ENCODE data around the gene TSTD1.
A peak's percentile ranks its signal among the peaks of the same experiment; 100 is the strongest.

The TSTD1 gene

DNA sequence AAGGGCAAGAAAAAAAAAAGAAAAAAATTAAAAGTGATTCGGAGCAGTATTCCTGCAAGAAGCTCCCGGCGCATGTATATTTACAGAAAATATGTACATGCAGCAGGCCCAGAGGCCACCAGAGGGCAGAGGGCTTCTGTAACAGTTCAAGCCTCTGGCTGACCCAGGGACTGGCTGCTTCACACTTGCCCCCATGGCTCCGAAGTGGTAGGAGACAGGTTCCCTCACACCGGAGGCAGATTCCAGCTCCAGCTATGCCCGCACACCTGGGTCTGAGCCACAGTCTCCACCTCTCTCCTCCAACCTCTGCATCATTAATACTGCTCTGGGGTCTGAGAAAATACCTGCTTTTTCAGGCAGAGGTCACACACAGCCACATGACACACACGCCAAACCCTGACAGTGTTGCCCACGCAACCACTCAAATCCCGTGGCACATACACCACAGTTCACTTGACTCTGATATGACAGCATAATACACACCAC is 33.2 kb upstream of the TSTD1 start:
- no peak overlapping the region for H3K56ac ChIP-seq (ENCODE audit: low read length)
- H3K4ac ChIP-seq (ENCODE audit: low read depth, low read length), result no peak overlapping the region
- H2BK120ac ChIP-seq (ENCODE audit: low read depth, low read length), result no peak overlapping the region
- DNase-seq, result peak; percentile 81
- no peak overlapping the region for H3K4me3 ChIP-seq (ENCODE audit: low read length)
- no peak overlapping the region for H2BK5ac ChIP-seq (ENCODE audit: low read length)
- no peaks in the 10 kb centered on the region for H3K36me3 ChIP-seq (ENCODE audit: control insufficient read depth, insufficient read depth, low read length)
- H3K9ac ChIP-seq (ENCODE audit: low read length), result no peak overlapping the region
- no peak overlapping the region for H2BK15ac ChIP-seq (replicated peaks; ENCODE audit: low read depth)
- no peaks in the 10 kb centered on the region for H3K79me2 ChIP-seq (ENCODE audit: control insufficient read depth, insufficient read depth, low read length)
- no CpG with 5 or more reads among the region's 9 CpGs for WGBS (ENCODE audit: extremely low coverage, insufficient coverage, low lambda C conversion rate)
- H3K27me3 ChIP-seq (ENCODE audit: insufficient read depth, low read length, poor library complexity), result no peaks in the 10 kb centered on the region
- no peaks in the 10 kb centered on the region for H3K4me1 ChIP-seq (ENCODE audit: control insufficient read depth, low read depth, low read length)
- no peak overlapping the region for H2AK5ac ChIP-seq (ENCODE audit: low read length)
- no peak overlapping the region for H4K8ac ChIP-seq (ENCODE audit: low read depth, low read length)
- H3K27ac ChIP-seq (ENCODE audit: low read depth, low read length), result no peak overlapping the region
- H4K5ac ChIP-seq (ENCODE audit: low read length), result no peak overlapping the region
- no peak overlapping the region for H3K23ac ChIP-seq (ENCODE audit: low read length)
- H3K79me1 ChIP-seq (ENCODE audit: low read length), result no peaks in the 10 kb centered on the region
- no peak overlapping the region for H3K4me2 ChIP-seq (ENCODE audit: low read length)
- no peak overlapping the region for H3K18ac ChIP-seq (ENCODE audit: low read length)

DNA sequence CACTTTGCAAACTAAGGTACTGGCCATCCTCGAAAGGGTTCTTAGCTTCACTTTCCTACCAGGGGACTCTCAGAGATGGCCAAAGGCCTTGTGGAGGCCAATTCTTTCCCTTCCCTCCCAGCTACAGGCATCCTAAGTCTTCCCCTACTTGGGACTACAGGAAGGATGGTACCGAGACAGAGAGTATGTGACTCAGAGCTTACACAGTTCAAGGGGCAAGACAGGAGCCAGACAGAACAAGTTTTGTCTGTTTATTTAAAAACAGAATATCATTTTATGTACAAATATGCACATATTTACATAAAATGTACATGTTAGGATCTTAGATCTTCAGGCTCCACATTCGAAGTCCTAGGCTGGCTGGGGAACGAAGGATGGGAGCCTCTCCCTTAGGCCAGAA is 32.0 kb upstream of the TSTD1 start:
- DNase-seq, result no peak
- Histone ChIP-seq H3K27ac (ENCODE audit: low read depth, low read length) (no peak overlapping the region), H4K5ac (ENCODE audit: low read length) (no peak overlapping the region), H4K8ac (ENCODE audit: low read depth, low read length) (no peak overlapping the region), H2AK5ac (ENCODE audit: low read length) (no peak overlapping the region), H3K4me3 (ENCODE audit: low read length) (no peak overlapping the region), H3K23ac (ENCODE audit: low read length) (no peak overlapping the region), H3K27me3 (ENCODE audit: insufficient read depth, low read length, poor library complexity) (no peaks in the 10 kb centered on the region), H3K56ac (ENCODE audit: low read length) (no peak overlapping the region), H3K4me1 (ENCODE audit: control insufficient read depth, low read depth, low read length) (no peaks in the 10 kb centered on the region), H3K4me2 (ENCODE audit: low read length) (no peak overlapping the region), H2BK5ac (ENCODE audit: low read length) (no peak overlapping the region), H3K79me2 (ENCODE audit: control insufficient read depth, insufficient read depth, low read length) (no peaks in the 10 kb centered on the region), H3K9ac (ENCODE audit: low read length) (no peak overlapping the region), H3K4ac (ENCODE audit: low read depth, low read length) (no peak overlapping the region), H2BK15ac (replicated peaks; ENCODE audit: low read depth) (no peak overlapping the region), H3K79me1 (ENCODE audit: low read length) (no peaks in the 10 kb centered on the region), H3K36me3 (ENCODE audit: control insufficient read depth, insufficient read depth, low read length) (no peaks in the 10 kb centered on the region), H2BK120ac (ENCODE audit: low read depth, low read length) (no peak overlapping the region), H3K18ac (ENCODE audit: low read length) (no peak overlapping the region)
- WGBS (ENCODE audit: extremely low coverage, insufficient coverage, low lambda C conversion rate), result no CpG with 5 or more reads among the region's 4 CpGs

DNA sequence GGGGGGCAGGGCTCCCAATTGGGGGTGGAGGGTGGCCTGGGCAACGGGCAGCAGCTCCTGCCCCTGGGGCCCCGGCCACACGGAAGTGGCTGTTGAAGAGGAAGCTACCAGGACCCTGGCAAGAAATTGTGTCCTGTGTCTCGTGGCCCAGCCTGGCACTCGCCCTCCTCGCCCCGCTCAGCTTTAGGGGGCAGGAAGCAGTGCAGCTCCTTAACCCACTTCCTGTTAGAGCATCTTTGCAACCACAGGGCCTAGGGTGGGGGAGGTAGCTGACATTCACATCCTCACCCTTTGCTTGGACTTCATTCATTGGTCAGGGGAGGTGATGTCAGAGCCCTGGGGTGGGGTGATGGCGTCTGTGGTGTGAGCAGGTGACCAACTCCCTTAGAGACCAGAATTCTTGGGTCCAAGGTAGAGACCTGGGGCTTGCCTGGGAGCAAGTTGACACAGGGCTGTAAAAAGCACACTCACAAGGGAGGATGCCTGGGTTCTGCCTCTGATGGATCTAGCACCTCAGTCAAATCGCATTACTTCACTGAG is 31.0 kb upstream of the TSTD1 start, which contains the start of gene ARHGAP30:
Gene ARHGAP30, minus strand, starts transcription at position 161 of the 540 bp plus-strand sequence. CDS start 267 bp downstream, outside the sequence.
- no CpG with 5 or more reads among the region's 9 CpGs for WGBS (ENCODE audit: extremely low coverage, insufficient coverage, low lambda C conversion rate)

DNA sequence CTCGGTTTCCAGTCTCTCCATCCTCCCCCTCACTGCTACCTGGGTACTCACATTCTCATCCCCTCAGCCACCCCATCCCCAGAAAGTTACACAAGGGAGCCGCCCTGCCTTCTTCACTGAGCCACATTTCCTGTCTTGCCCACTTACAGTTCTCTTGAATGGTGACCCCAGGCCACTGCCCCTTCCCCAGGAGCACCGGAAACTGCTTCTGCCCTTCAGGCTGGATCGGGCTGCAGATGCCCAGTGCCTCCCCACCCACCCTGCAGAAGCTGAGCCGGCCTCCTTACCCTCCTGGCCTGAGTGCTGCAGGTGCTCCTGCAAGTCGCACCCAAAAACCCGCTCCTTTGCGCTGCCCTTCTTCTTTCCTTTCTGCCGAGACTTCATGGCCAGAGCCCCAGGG is 30.5 kb upstream of the TSTD1 start:
- Histone ChIP-seq H4K5ac (ENCODE audit: low read length) (no peak overlapping the region), H3K4me3 (ENCODE audit: low read length) (no peak overlapping the region), H3K79me1 (ENCODE audit: low read length) (no peaks in the 10 kb centered on the region), H3K27ac (ENCODE audit: low read depth, low read length) (no peak overlapping the region), H3K4me2 (ENCODE audit: low read length) (no peak overlapping the region), H2BK120ac (ENCODE audit: low read depth, low read length) (no peak overlapping the region), H2AK5ac (ENCODE audit: low read length) (no peak overlapping the region), H2BK15ac (replicated peaks; ENCODE audit: low read depth) (no peak overlapping the region), H3K56ac (ENCODE audit: low read length) (no peak overlapping the region), H3K23ac (ENCODE audit: low read length) (no peak overlapping the region), H3K4ac (ENCODE audit: low read depth, low read length) (no peak overlapping the region), H3K18ac (ENCODE audit: low read length) (no peak overlapping the region), H3K27me3 (ENCODE audit: insufficient read depth, low read length, poor library complexity) (no peaks in the 10 kb centered on the region), H3K36me3 (ENCODE audit: control insufficient read depth, insufficient read depth, low read length) (no peaks in the 10 kb centered on the region), H3K79me2 (ENCODE audit: control insufficient read depth, insufficient read depth, low read length) (no peaks in the 10 kb centered on the region), H2BK5ac (ENCODE audit: low read length) (no peak overlapping the region), H3K9ac (ENCODE audit: low read length) (no peak overlapping the region), H3K4me1 (ENCODE audit: control insufficient read depth, low read depth, low read length) (peaks cover 1% of the 10 kb centered on the region), H4K8ac (ENCODE audit: low read depth, low read length) (no peak overlapping the region)
- DNase-seq, result no peak
- no CpG with 5 or more reads among the region's 9 CpGs for WGBS (ENCODE audit: extremely low coverage, insufficient coverage, low lambda C conversion rate)

More for the DNA sequence above, 31.0 kb upstream of the TSTD1 start, which contains the start of gene ARHGAP30:
- H3K79me2 ChIP-seq (ENCODE audit: control insufficient read depth, insufficient read depth, low read length), result no peaks in the 10 kb centered on the region
- no peak within 1 kb of the TSS for H3K27ac ChIP-seq (ENCODE audit: low read depth, low read length)
- no peak within 1 kb of the TSS for H2BK120ac ChIP-seq (ENCODE audit: low read depth, low read length)
- DNase-seq, result peak; percentile 42
- H3K4me3 ChIP-seq (ENCODE audit: low read length), result no peak within 1 kb of the TSS
- no peak within 1 kb of the TSS for H2BK15ac ChIP-seq (replicated peaks; ENCODE audit: low read depth)
- H3K4me1 ChIP-seq (ENCODE audit: control insufficient read depth, low read depth, low read length), result no peaks in the 10 kb centered on the region
- no peak within 1 kb of the TSS for H2AK5ac ChIP-seq (ENCODE audit: low read length)
- no peak within 1 kb of the TSS for H4K5ac ChIP-seq (ENCODE audit: low read length)
- H3K36me3 ChIP-seq (ENCODE audit: control insufficient read depth, insufficient read depth, low read length), result no peaks in the 10 kb centered on the region
- H3K23ac ChIP-seq (ENCODE audit: low read length), result no peak within 1 kb of the TSS
- no peak within 1 kb of the TSS for H3K4me2 ChIP-seq (ENCODE audit: low read length)
- H2BK5ac ChIP-seq (ENCODE audit: low read length), result no peak within 1 kb of the TSS
- no peak within 1 kb of the TSS for H3K4ac ChIP-seq (ENCODE audit: low read depth, low read length)
- no peak within 1 kb of the TSS for H4K8ac ChIP-seq (ENCODE audit: low read depth, low read length)
- no peak within 1 kb of the TSS for H3K9ac ChIP-seq (ENCODE audit: low read length)
- no peaks in the 10 kb centered on the region for H3K27me3 ChIP-seq (ENCODE audit: insufficient read depth, low read length, poor library complexity)
- no peak within 1 kb of the TSS for H3K18ac ChIP-seq (ENCODE audit: low read length)
- H3K56ac ChIP-seq (ENCODE audit: low read length), result no peak within 1 kb of the TSS
- H3K79me1 ChIP-seq (ENCODE audit: low read length), result no peaks in the 10 kb centered on the region

DNA sequence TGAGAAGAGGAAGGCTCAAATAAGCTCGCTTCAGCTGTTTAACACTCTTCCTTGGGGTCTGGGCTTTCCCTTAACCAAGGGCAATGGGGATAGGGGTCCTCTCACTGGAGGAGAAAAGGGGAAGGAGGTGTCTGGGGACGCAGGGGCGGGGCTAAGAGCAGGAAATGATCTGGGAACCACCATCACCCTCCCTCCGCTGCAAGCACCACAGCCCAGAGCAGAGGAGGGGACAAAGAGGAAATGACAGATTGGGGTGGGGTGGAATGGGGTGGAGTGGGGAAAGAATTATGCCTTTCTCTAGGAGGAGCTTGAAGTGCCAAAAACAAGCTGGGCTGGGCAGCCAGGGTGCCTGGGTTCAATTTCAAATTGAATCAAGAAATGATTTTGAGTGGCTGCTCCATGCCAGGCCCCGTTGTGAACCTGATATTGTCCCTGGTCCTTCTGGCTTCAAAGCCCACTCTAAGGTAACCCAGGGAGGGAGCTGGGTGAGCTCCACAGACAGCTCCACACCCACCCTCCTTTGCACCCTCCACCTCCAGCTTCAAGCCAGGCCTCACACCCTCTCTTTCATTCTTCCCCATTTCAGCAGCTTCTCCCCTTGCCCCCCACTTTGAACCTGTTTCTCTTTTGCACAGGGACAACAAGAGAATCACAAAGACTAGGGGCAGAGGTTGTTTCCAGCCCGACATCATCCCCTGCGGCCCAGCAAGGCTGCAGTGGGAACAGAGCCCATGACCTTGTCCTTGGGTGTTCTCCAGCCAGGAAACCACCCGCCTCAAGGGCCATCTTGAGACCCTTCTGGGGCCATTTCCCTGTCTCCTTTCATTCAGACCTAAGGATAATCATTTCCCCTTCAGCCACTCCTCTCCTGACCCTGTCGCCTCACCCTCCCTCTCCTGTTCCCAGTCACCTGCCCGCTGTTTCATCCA is 29.8 kb upstream of the TSTD1 start:
- H3K36me3 ChIP-seq (ENCODE audit: control insufficient read depth, insufficient read depth, low read length), result no peaks in the 10 kb centered on the region
- peak overlapping the region; percentile 87 for H4K8ac ChIP-seq (ENCODE audit: low read depth, low read length)
- peak overlapping the region; percentile 11 for H3K56ac ChIP-seq (ENCODE audit: low read length)
- H3K18ac ChIP-seq (ENCODE audit: low read length), result no peak overlapping the region
- H3K9ac ChIP-seq (ENCODE audit: low read length), result no peak overlapping the region
- WGBS (ENCODE audit: extremely low coverage, insufficient coverage, low lambda C conversion rate), result no CpG with 5 or more reads among the region's 10 CpGs
- DNase-seq, result no peak
- no peak overlapping the region for H3K4me3 ChIP-seq (ENCODE audit: low read length)
- H2BK5ac ChIP-seq (ENCODE audit: low read length), result no peak overlapping the region
- H3K79me1 ChIP-seq (ENCODE audit: low read length), result no peaks in the 10 kb centered on the region
- no peak overlapping the region for H3K4ac ChIP-seq (ENCODE audit: low read depth, low read length)
- H2AK5ac ChIP-seq (ENCODE audit: low read length), result no peak overlapping the region
- no peak overlapping the region for H2BK120ac ChIP-seq (ENCODE audit: low read depth, low read length)
- no peaks in the 10 kb centered on the region for H3K79me2 ChIP-seq (ENCODE audit: control insufficient read depth, insufficient read depth, low read length)
- H3K27me3 ChIP-seq (ENCODE audit: insufficient read depth, low read length, poor library complexity), result no peaks in the 10 kb centered on the region
- peak overlapping the region; percentile 1 for H4K5ac ChIP-seq (ENCODE audit: low read length)
- no peak overlapping the region for H3K4me2 ChIP-seq (ENCODE audit: low read length)
- no peak overlapping the region for H3K23ac ChIP-seq (ENCODE audit: low read length)
- H2BK15ac ChIP-seq (replicated peaks; ENCODE audit: low read depth), result no peak overlapping the region
- H3K27ac ChIP-seq (ENCODE audit: low read depth, low read length), result no peak overlapping the region
- H3K4me1 ChIP-seq (ENCODE audit: control insufficient read depth, low read depth, low read length), result peaks cover 3% of the 10 kb centered on the region

Data from mesendoderm (in vitro differentiated cells).